ENCODE data around the gene CNTN3.

CNTN3 gene

DNA sequence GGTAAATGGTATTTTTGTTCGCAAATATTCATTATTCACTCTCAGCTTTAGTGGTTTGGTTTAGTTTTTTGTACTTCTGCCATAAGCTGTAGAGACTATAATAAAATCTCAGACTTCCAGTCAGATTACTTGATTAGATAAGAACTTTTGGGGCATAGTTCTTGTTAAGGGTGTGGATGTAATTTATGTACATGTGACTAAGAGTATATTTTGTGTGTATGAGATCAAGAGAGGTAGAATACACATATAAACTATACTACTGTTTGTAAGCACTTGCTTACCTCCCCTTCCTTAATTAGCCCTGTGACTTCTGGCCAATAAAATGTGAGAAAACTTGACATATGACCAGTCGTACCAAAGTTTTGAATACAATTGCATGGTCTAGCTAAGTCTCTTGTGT, 12.0 kb downstream of the CNTN3 start:
- TF ChIP-seq, protein P1, sequence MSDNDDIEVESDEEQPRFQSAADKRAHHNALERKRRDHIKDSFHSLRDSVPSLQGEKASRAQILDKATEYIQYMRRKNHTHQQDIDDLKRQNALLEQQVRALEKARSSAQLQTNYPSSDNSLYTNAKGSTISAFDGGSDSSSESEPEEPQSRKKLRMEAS (IDR thresholded peaks at IDR 0.05): no peak
- TF ChIP-seq NFIC (IDR thresholded peaks at IDR 0.05) (no peak), RAD21 (IDR thresholded peaks at IDR 0.05; ENCODE audit: low read depth) (no peak), EP300 (IDR thresholded peaks at IDR 0.05; ENCODE audit: borderline replicate concordance) (no peak), TAF1 (IDR thresholded peaks at IDR 0.05; ENCODE audit: low read depth) (no peak), FOXM1 (IDR thresholded peaks at IDR 0.05; ENCODE audit: borderline replicate concordance, low read depth) (no peak), YY1 (IDR thresholded peaks at IDR 0.05; ENCODE audit: low read depth) (no peak), CREB1 (IDR thresholded peaks at IDR 0.05; ENCODE audit: low read depth) (no peak), ZBTB7A (IDR thresholded peaks at IDR 0.05; ENCODE audit: low read depth) (no peak), TCF12 (IDR thresholded peaks at IDR 0.05; ENCODE audit: low read depth) (no peak), TEAD4 (IDR thresholded peaks at IDR 0.05) (no peak), EGR1 (IDR thresholded peaks at IDR 0.05) (no peak), CEBPB (IDR thresholded peaks at IDR 0.05) (no peak)
- TF ChIP-seq, protein P2, sequence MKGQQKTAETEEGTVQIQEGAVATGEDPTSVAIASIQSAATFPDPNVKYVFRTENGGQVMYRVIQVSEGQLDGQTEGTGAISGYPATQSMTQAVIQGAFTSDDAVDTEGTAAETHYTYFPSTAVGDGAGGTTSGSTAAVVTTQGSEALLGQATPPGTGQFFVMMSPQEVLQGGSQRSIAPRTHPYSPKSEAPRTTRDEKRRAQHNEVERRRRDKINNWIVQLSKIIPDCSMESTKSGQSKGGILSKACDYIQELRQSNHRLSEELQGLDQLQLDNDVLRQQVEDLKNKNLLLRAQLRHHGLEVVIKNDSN (IDR thresholded peaks at IDR 0.05): no peak
- TF ChIP-seq, protein P3, sequence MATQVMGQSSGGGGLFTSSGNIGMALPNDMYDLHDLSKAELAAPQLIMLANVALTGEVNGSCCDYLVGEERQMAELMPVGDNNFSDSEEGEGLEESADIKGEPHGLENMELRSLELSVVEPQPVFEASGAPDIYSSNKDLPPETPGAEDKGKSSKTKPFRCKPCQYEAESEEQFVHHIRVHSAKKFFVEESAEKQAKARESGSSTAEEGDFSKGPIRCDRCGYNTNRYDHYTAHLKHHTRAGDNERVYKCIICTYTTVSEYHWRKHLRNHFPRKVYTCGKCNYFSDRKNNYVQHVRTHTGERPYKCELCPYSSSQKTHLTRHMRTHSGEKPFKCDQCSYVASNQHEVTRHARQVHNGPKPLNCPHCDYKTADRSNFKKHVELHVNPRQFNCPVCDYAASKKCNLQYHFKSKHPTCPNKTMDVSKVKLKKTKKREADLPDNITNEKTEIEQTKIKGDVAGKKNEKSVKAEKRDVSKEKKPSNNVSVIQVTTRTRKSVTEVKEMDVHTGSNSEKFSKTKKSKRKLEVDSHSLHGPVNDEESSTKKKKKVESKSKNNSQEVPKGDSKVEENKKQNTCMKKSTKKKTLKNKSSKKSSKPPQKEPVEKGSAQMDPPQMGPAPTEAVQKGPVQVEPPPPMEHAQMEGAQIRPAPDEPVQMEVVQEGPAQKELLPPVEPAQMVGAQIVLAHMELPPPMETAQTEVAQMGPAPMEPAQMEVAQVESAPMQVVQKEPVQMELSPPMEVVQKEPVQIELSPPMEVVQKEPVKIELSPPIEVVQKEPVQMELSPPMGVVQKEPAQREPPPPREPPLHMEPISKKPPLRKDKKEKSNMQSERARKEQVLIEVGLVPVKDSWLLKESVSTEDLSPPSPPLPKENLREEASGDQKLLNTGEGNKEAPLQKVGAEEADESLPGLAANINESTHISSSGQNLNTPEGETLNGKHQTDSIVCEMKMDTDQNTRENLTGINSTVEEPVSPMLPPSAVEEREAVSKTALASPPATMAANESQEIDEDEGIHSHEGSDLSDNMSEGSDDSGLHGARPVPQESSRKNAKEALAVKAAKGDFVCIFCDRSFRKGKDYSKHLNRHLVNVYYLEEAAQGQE (IDR thresholded peaks at IDR 0.05; ENCODE audit: low read depth): no peak

DNA sequence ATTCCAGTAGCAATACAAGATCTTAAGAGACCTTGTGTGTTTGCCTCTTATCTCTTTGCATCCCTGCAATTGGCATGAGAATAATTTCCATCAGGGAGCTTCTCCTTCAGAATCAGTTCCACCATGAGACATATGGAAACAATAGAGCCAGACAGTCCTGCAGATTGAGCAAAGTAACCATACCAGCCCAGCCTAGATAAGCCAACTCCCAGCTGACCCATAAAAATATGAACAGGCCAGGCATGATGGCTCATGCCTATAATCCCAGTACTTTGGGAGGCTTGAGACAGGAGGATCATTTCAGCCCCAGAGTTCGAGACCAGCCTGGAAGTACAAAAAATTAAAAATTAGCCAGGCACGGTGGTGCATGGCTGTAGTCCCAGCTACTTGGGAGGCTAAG, 12.7 kb downstream of the CNTN3 start:
- no peak for TF ChIP-seq TEAD4 (IDR thresholded peaks at IDR 0.05)
- TF ChIP-seq CEBPB (IDR thresholded peaks at IDR 0.05): no peak
- TF ChIP-seq, protein P2 (IDR thresholded peaks at IDR 0.05): no peak
- TF ChIP-seq, protein P3 (IDR thresholded peaks at IDR 0.05; ENCODE audit: low read depth): no peak
- TF ChIP-seq, protein P1 (IDR thresholded peaks at IDR 0.05): no peak
- TF ChIP-seq RAD21 (IDR thresholded peaks at IDR 0.05; ENCODE audit: low read depth): no peak
- no peak for TF ChIP-seq FOXM1 (IDR thresholded peaks at IDR 0.05; ENCODE audit: borderline replicate concordance, low read depth)
- no peak for TF ChIP-seq EP300 (IDR thresholded peaks at IDR 0.05; ENCODE audit: borderline replicate concordance)
- TF ChIP-seq TAF1 (IDR thresholded peaks at IDR 0.05; ENCODE audit: low read depth): no peak
- TF ChIP-seq ZBTB7A (IDR thresholded peaks at IDR 0.05; ENCODE audit: low read depth): no peak
- TF ChIP-seq TCF12 (IDR thresholded peaks at IDR 0.05; ENCODE audit: low read depth): no peak
- TF ChIP-seq EGR1 (IDR thresholded peaks at IDR 0.05): no peak
- TF ChIP-seq NFIC (IDR thresholded peaks at IDR 0.05): no peak

DNA sequence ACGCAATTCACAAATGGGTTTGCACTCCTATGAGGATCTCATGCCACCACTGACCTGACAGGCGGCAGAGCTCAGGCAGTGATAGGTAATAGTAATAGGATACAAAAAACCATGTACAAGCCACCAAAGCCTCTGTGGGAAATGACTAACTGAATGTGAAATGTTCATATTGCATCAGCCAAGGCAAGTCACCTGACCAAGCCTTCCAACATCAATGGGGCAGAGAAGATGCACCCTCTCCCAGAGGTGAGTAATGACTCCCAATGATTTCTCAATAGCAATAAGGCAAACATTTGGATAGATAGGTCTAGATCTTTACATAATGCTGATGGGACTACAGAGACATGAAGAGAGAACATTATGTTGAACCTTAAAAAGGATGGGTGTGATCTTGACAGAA, 14.9 kb downstream of the CNTN3 start:
- no peak for TF ChIP-seq CEBPB (IDR thresholded peaks at IDR 0.05)
- TF ChIP-seq NFIC (IDR thresholded peaks at IDR 0.05): no peak

DNA sequence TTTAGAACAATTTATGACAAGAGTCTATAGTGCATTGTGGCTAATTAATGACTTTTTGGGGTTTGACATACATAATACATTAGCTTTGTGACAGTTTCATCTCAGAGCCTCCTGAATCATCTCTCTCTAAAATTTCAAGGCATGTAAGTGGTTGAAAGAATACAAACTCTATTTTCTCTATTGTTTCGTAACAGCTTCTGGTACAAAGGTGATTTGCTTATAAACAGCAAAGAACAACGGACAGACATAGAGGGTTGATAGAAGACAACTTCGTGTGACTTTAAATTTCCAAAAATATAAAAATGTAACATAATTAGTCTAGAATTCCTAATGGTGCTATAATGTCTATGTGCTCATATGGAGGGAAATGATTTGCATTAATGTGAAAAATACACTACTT, 21.3 kb downstream of the CNTN3 start:
- TF ChIP-seq CREB1 (IDR thresholded peaks at IDR 0.05; ENCODE audit: low read depth): no peak
- TF ChIP-seq, protein P2 (IDR thresholded peaks at IDR 0.05): no peak
- TF ChIP-seq NFIC (IDR thresholded peaks at IDR 0.05): no peak
- no peak for TF ChIP-seq YY1 (IDR thresholded peaks at IDR 0.05; ENCODE audit: low read depth)
- TF ChIP-seq EP300 (IDR thresholded peaks at IDR 0.05; ENCODE audit: borderline replicate concordance): no peak
- TF ChIP-seq ZBTB7A (IDR thresholded peaks at IDR 0.05; ENCODE audit: low read depth): no peak
- no peak for TF ChIP-seq TCF12 (IDR thresholded peaks at IDR 0.05; ENCODE audit: low read depth)
- TF ChIP-seq CEBPB (IDR thresholded peaks at IDR 0.05): no peak
- TF ChIP-seq, protein P3 (IDR thresholded peaks at IDR 0.05; ENCODE audit: low read depth): no peak
- TF ChIP-seq EGR1 (IDR thresholded peaks at IDR 0.05): no peak
- TF ChIP-seq RAD21 (IDR thresholded peaks at IDR 0.05; ENCODE audit: low read depth): no peak
- TF ChIP-seq, protein P1 (IDR thresholded peaks at IDR 0.05): no peak
- TF ChIP-seq TAF1 (IDR thresholded peaks at IDR 0.05; ENCODE audit: low read depth): no peak

Measured in Ishikawa (cell line).